Fibroblast of skin of scalp (primary cell): ENCODE data around the gene BCAT1.
A peak's percentile ranks its signal among the peaks of the same experiment; 100 is the strongest.

Experiments used
- DNase-seq: peaks from one replicate; pipeline ENCODE4 v3.0.0-alpha.2; 2013

Gene BCAT1

DNA sequence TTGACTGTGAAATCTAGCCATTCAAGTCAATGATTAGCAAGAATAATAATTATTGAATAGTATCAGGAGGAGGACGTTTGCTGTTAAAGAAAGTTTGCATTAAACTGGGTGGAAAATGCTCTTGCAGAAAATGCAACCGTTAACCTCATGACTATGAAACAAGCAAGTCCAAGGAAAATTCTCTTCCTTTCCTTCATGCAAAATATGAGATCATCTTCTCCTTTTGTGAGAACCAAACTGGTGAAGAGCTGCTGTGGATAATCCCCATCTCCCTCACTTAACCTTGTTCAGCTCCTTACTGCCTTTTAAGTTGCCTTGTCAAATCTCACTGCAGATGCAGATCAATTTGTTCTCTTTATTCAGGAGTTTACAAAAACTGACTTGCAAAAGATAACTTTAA, 142.5 kb downstream of the BCAT1 start:
- DNase-seq: no peak

DNA sequence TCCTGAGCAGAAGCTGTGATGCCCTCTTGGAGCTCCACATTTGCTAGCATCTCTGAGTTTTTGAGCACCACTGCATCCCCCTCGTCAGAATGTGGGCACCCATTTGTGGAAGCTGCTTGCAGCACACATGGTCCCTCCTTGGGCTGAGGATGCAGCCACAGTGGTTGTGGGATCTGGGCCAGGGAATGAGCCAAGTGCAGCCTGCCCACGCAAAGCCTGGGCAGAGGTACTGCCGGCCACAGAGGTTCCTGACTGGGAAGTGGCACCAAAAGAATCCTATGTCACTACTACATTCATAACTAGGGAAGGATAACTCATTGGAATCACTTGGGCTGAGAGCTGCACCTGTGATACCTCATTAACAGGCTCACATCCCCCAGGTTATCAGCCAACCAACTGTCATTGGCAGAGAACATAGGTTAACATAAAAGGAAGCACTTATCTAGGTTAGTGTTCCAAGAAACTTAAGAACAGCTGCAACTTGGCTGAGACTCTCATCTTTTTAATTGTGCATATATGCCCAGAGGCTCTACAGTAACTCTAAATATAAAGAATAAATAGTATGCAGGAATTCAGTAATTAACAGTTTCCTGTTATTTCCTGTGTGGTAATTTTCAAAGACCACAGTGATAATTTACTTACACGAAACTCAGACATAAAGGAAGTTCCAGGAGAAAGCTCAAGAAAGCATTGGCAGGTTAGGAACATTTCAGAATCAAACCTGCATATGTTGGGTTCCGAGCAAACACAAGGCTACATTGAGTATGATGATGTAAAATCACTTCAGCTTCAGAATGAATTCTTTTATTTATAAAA, 145.3 kb downstream of the BCAT1 start:
- no peak for DNase-seq

- DNase-seq: no peak
These were observed 150.6 kb downstream of the BCAT1 start for GRCh38 chr12:24798335-24798734.

DNA sequence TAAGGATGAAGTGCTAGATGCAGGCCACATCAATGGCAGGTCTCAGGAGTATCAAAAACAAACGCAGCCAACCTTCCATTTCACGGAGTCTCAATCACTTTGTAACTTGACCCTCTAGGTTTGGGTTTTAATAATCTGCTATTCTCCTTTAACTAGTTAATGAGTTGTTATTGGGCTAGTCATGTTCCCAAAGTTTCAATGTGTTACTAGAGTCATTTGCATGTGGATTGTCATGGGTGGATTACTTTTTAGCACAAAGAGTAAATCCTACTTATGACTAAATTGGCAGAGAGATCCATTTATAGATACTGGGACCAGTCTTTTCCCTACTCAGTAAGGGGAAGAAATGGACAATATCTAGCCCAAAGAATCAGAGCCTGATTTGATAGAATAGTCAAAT, 151.0 kb downstream of the BCAT1 start:
- no peak for DNase-seq

- DNase-seq: no peak
These were observed 152.0 kb downstream of the BCAT1 start for GRCh38 chr12:24796876-24797275.

GRCh38 chr12:24795699-24796347, 153.1 kb downstream of the BCAT1 start:
- DNase-seq: no peak

- no peak for DNase-seq
These were observed 157.3 kb downstream of the BCAT1 start for GRCh38 chr12:24791622-24792021.

- no peak for DNase-seq
These were observed 160.0 kb downstream of the BCAT1 start for GRCh38 chr12:24788886-24789285.

DNA sequence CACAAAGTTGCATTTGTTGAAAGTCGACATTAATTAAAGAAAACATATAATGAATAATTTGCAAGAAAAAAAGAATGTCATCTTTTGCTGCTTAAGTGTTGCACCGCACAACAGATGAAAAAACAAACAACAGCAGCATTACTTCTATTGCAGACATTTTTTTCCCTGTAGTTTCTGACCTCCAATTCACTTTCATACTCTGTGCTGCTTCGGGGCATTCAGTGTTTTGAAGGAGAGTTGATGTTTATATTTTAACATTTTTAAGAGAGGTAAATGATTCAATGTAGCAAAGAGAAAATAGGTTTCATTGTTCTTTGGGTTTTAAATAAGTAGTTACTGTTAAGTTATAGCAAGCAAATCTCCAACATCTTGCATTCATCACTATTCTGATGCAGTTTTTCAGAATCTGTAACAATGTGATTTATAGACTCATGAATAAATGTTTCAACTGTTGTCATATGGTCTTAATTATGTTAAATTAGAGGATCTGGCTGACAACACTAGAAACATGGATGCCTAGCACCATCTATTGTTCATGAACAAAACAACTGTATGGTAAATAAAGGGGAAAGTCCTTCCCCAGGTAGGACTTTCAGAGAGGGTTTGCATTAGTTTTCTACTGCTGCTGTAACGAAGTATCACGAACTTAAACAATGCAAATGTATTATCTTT, 168.1 kb downstream of the BCAT1 start:
- peak; percentile 58 for DNase-seq

DNA sequence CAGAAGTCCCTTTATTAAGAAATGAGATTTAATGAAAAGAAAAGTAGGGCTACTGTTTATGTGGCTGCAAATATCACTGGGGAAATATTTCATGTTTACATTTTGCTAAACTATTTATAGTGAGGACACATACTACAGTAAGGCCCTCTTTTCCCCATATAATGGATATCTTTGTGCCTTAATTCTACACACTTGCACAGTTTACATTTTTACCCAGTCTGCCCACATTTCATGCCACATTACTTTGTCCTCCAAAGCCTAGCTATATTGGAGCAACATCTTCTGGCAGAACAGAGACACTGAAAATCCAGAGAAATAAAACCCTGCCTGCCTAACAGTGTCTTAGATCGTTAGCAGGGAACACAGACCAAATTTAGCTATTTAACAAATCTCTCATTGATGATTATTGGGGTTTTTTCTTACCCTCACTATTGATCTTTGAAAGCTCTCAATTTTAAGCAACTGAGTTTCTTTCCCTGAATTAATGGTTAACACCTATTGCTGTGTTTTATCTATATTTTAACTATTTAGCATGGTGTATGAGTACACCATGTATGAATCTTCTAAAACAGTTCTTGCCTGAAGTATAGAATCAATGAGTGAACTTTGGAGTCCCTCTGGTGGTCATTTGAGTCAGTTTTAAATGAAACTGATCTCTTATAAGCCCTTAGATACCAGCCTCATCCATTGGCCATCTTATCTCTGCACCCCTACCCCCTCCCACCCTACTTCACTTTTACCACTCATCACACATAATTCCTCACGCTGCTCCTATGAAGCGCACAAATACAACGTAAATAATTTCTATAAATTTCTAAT, 170.2 kb downstream of the BCAT1 start:
- peak; percentile 55 for DNase-seq

- DNase-seq: no peak
These were observed 171.5 kb downstream of the BCAT1 start for GRCh38 chr12:24777359-24777758.

- DNase-seq: peak; percentile 50
These were observed 172.0 kb downstream of the BCAT1 start for GRCh38 chr12:24776861-24777260.

DNA sequence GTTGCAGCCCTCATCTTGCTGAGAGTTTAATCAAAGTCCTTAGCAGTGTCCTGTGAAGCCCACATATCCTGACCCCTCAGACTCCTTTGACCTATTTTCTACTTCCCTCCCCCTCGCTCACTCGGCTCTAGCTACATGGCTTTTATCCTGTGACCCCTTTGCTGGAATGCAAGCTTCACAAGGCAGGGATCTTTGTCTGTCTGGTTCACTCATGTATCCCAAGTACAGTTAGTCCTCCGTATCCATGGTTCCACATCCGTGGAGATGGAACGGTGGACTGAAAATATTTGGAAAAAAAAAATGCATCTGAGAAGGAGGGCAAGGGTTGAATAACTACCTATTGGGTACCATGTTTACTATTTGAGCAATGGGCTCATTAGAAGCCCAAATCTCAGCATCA, 173.8 kb downstream of the BCAT1 start:
- no peak for DNase-seq

GRCh38 chr12:24773996-24774395, 174.9 kb downstream of the BCAT1 start:
- peak; percentile 25 for DNase-seq

GRCh38 chr12:24772813-24773212, 176.1 kb downstream of the BCAT1 start:
- DNase-seq: no peak

DNA sequence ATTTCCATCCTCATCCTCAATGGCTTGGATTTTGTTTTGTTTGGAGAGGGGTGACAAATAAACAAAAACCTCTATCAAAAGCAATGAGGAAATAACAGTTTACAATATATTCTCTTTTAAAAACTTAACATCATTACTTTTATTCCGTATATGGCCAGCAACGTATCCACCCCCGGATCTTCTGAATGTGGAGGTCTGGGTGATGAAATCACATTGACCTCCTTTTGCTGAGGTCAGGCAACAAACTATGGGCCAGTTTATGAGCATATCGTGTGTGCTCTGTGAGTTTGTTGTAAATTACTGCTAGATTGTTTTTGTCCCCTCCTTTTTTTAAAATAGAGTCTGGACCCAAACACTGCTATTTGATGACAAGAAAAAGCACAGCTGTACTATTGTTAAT, 178.1 kb downstream of the BCAT1 start:
- DNase-seq: no peak

DNA sequence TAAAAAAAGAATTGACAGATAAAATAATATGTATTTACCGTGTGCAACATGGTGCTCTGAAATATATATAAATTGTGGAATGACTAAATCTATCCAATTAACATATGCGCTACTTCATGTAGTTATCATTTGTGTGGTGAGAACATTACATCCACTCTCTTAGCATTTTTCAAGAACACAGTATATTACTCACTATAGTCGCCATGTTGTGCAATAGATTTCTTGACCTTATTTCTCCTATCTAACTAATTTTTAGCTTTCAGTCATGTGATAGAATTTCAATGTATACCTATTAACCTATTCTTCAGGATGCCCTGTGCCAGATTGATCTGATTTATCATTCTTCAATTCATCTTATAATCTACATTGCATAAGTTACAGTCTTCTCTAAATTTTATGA, 178.6 kb downstream of the BCAT1 start:
- DNase-seq: no peak

- no peak for DNase-seq
These were observed 179.2 kb downstream of the BCAT1 start for GRCh38 chr12:24769682-24770081.

GRCh38 chr12:24768415-24768814, 180.5 kb downstream of the BCAT1 start:
- DNase-seq: no peak

GRCh38 chr12:24767016-24767415, 181.9 kb downstream of the BCAT1 start:
- DNase-seq: no peak

DNA sequence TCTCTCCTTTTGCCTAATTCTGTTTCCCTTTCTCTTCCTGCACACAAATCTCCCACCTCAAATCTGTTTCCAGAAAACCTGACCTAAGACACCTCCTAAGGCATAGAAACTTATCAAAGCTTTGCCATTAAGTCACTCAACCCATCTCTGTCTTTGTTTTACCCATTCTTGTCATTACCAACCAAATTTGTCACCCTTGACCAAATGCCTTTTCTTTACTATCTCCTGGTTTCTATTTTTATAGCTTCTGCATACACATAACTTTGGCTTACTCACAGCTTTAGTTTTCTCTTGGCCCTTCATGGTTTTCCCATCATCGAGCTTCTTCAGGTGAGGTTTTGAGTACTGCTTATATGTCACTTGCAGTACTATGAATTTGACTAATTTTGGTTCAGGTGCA, 184.2 kb downstream of the BCAT1 start:
- DNase-seq: no peak

- DNase-seq: no peak
These were observed 188.1 kb downstream of the BCAT1 start for GRCh38 chr12:24760606-24761378.
